Glutamatergic neuron (in vitro differentiated cells): Measurements from ENCODE around the gene AMH. TPM values are rescaled to one million over a fixed set of nuclear protein-coding genes. Genes with fewer than 3 reads are reported as not detected.

Source experiments
- DNase-seq: peaks from one replicate; pipeline ENCODE4 v3.0.0; 2022
- H3K27ac Mint-ChIP-seq: one replicate; pipeline ENCODE4 v1.8.0; 2020; ENCODE audit warnings: mild to moderate bottlenecking, mixed read lengths, inconsistent platforms; ENCODE audit not compliant: unreplicated experiment
- H3K27me3 Mint-ChIP-seq: one replicate; pipeline ENCODE4 v1.8.0; 2020; ENCODE audit warnings: mild to moderate bottlenecking, moderate library complexity, mixed read lengths, inconsistent platforms; ENCODE audit not compliant: unreplicated experiment
- H3K36me3 Mint-ChIP-seq: one replicate; pipeline ENCODE4 v1.8.0; 2020; ENCODE audit warnings: mild to moderate bottlenecking, mixed read lengths, inconsistent platforms; ENCODE audit not compliant: unreplicated experiment
- H3K4me1 Mint-ChIP-seq: one replicate; pipeline ENCODE4 v1.8.0; 2020; ENCODE audit warnings: mild to moderate bottlenecking, low read depth, mixed read lengths, inconsistent platforms; ENCODE audit not compliant: unreplicated experiment
- H3K4me3 Mint-ChIP-seq: one replicate; pipeline ENCODE4 v1.8.0; 2020; ENCODE audit warnings: mild to moderate bottlenecking, mixed read lengths, inconsistent platforms; ENCODE audit not compliant: unreplicated experiment
- H3K9me3 Mint-ChIP-seq: one replicate; pipeline ENCODE4 v1.8.0; 2020; ENCODE audit warnings: mild to moderate bottlenecking, moderate library complexity, mixed read lengths, inconsistent platforms; ENCODE audit not compliant: unreplicated experiment
- total RNA-seq: library from RNA; stranded (reverse); fragmentation: NEBNext Ultra II Directional; extraction: Animal tissue kit (Norgen Biotek cat#: 25700); gene quantifications from one replicate; pipeline ENCODE4 v1.2.1, GENCODE V29; 2021; ENCODE audit not compliant: unreplicated experiment
- TF ChIP-seq, protein P1 (sequence below): fragments of 200-600 bp; sonication (generic); IDR thresholded peaks from one replicate; pipeline ENCODE4 v1.5.0; 2021; ENCODE audit not compliant: partially characterized antibody, unreplicated experiment

Gene AMH
- total RNA-seq, 1 donor from 2014 or later = 11.0 TPM

DNA sequence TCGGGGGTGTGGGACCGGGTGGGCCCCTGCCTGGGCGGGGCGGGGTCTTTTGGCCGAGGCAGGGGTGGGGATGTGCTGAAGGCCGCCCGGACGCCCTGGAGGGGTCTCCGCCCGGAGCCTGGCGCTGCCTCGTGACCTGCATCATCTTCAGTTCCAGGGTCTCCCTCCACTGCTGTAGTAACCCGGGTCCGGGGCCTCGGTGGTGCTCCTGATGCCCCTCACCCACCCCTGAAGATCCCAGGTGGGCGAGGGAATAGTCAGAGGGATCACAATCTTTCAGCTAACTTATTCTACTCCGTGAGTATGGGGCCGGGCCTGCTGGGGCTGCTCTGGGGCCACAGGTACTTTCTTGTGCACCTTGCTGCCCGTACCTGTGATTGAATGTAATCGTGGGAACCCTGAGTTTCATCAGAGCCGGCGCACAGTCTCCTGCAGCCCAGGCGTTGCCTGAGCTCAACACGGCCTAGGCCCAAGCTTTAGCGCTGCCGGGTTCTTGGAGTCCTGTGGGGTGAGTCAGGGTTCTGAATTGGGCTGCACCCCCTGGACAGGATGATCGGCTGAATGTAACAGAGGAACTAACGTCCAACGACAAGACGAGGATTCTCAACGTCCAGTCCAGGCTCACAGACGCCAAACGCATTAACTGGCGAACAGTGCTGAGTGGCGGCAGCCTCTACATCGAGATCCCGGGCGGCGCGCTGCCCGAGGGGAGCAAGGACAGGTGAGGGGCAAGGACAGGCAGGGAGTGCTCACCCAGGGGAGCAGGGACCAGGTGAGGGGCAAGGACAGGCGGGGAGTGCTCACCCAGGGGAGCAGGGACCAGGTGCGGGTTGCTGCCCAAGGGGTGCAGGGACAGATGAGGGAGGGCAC, 22.3 kb downstream of the AMH start:
- Mint-ChIP-seq H3K4me1 (peaks cover 13% of the 10 kb centered on the region), H3K4me3 (peak overlapping the region; percentile 92), H3K36me3 (no peaks in the 10 kb centered on the region), H3K9me3 (peaks cover 23% of the 10 kb centered on the region), H3K27me3 (peaks cover 10% of the 10 kb centered on the region), H3K27ac (peak overlapping the region; percentile 87)
- DNase-seq = peak; percentile 48
- TF ChIP-seq, protein P1, sequence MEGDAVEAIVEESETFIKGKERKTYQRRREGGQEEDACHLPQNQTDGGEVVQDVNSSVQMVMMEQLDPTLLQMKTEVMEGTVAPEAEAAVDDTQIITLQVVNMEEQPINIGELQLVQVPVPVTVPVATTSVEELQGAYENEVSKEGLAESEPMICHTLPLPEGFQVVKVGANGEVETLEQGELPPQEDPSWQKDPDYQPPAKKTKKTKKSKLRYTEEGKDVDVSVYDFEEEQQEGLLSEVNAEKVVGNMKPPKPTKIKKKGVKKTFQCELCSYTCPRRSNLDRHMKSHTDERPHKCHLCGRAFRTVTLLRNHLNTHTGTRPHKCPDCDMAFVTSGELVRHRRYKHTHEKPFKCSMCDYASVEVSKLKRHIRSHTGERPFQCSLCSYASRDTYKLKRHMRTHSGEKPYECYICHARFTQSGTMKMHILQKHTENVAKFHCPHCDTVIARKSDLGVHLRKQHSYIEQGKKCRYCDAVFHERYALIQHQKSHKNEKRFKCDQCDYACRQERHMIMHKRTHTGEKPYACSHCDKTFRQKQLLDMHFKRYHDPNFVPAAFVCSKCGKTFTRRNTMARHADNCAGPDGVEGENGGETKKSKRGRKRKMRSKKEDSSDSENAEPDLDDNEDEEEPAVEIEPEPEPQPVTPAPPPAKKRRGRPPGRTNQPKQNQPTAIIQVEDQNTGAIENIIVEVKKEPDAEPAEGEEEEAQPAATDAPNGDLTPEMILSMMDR = no peak

GRCh38 chr19:2273356-2274184, 24.4 kb downstream of the AMH start:
- H3K36me3 Mint-ChIP-seq = no peaks in the 10 kb centered on the region
- peaks cover 13% of the 10 kb centered on the region for H3K4me1 Mint-ChIP-seq
- H3K27ac Mint-ChIP-seq = peak overlapping the region; percentile 79
- DNase-seq = peak; percentile 92
- H3K4me3 Mint-ChIP-seq = peak overlapping the region; percentile 80
- peaks cover 26% of the 10 kb centered on the region for H3K9me3 Mint-ChIP-seq
- TF ChIP-seq, protein P1 = peak; percentile 99
- peaks cover 11% of the 10 kb centered on the region for H3K27me3 Mint-ChIP-seq

GRCh38 chr19:2274185-2274711, 25.1 kb downstream of the AMH start:
- no peak for DNase-seq
- Mint-ChIP-seq H3K27me3 (peaks cover 8% of the 10 kb centered on the region), H3K27ac (peak overlapping the region; percentile 79), H3K4me3 (peak overlapping the region; percentile 71), H3K36me3 (no peaks in the 10 kb centered on the region), H3K9me3 (peaks cover 23% of the 10 kb centered on the region), H3K4me1 (peaks cover 13% of the 10 kb centered on the region)
- TF ChIP-seq, protein P1 = no peak

GRCh38 chr19:2274931-2275535, 25.9 kb downstream of the AMH start:
- H3K4me3 Mint-ChIP-seq = no peak overlapping the region
- no peaks in the 10 kb centered on the region for H3K36me3 Mint-ChIP-seq
- DNase-seq = peak; percentile 82
- H3K4me1 Mint-ChIP-seq = peaks cover 13% of the 10 kb centered on the region
- H3K9me3 Mint-ChIP-seq = peaks cover 20% of the 10 kb centered on the region
- peaks cover 8% of the 10 kb centered on the region for H3K27me3 Mint-ChIP-seq
- TF ChIP-seq, protein P1 = peak; percentile 17
- H3K27ac Mint-ChIP-seq = peak overlapping the region; percentile 68
